GM19043 (cell line): Measurements from ENCODE around the gene NTN3.

Experiments
- ATAC-seq: cut with Tn5 transposase; IDR thresholded peaks from one replicate; pipeline ENCODE4 v1.9.1; 2021; ENCODE audit warnings: low read depth; ENCODE audit not compliant: unreplicated experiment

The NTN3 gene

DNA sequence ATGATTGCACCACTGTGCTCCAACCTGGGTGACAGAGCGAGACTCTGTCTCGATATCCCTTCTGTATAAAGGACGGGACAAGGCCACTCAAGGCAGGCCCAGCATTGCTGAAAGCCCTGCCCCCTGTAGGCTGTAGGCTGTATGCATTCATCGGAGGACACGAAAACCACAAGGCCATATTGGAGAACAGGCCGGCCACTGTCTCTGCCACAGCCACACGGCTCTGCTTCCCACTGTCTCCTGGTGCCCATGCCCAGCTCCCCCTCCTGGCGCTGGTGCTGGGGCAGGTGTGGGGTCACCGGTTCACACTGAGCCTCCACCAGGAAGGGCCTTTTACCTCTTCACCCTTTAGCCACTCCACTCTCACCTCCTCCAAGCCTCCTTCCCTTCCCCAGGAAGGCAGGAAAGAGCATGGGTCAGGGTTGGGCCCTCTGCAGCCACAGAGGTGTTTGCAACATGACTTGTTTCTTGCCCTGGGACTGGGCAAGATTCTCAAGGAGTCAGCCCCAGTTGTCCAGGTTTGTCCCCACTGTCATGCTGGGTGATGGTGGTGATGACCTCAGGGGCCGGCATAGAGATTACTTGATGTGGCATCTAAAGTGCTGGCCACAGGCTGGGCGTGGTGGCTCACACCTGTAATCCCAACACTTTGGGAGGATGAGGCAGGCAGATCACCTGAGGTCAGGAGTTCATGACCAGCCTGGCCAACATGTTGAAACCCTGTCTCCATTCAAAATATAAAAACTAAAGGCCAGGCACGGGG lies 5.3 kb upstream of the NTN3 start:
- ATAC-seq = no peak

DNA sequence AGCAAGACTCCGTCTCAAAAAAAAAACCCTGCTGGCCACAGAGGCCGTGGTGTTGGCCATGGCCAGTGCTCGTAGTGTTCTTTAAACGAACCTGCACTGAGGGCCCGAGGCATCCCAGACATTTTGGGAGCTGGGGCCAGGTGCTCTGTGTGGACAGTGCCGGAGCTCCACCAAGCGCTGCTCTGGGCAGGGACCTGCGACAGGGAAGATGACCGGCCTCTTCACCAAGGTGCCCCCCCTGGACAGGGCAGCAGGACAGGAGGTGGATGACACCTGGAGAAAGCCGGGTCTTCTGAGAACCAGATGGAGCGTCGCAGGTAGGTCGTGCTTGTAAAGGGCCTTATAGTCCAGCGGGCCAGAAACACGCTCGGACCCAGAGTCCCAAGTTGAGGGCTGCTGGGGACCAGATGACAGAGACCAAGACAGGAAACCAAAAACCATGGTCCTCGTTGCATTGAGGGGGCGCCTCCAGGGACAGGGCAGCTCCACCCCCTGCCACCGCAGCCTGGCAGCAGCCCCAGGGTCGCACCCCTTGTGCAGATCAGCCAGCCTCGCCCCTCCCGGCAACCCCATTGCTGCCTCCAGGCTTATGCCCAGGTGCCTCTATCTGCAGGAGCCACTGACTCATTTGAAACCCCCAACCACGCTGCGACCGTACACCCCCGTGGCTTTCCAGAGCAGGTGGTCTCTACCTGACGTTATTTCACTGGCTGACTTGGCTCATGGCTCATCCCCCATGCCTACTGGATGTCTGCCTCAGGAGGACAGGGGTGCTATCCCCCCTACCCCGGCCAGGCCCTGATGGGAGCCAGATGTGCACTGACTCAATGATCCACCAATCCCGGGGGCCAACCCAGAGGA lies 4.2 kb upstream of the NTN3 start:
- no peak for ATAC-seq

DNA sequence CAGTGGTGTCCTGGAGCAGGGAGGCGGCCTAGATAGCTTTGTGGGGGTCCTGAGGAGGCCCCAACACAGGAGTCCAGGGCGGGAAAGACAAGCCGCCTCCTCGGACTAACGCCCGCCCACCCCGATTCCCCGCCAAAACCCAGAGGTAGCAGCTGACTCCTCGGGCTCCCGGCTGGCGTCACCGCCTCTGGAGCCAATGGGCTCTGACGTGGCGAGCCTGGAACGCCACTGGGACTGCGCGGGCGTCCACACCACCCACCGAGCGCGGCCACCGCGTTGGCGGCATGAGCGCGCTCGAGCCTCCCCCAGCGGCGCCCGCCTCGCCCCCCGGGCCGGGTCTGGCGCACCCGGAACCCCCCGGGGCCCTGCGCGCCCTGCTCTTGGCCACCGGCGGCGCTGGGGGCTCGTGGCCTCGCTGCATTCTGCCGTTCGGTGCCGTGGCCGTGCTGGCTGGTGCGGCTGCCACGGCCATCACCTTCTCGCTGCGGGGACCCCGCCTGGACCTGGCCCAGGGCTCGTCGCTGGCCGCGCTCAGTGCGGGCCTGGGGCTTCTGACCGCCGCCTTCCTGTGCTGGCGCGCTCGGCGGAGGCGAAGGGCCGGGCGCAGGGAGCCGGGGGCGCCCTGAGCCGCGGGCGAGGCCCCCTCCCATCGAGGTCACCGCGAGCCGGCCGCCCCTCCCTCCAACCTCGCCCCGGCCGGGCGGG lies 3.4 kb upstream of the NTN3 start:
- no peak for ATAC-seq

DNA sequence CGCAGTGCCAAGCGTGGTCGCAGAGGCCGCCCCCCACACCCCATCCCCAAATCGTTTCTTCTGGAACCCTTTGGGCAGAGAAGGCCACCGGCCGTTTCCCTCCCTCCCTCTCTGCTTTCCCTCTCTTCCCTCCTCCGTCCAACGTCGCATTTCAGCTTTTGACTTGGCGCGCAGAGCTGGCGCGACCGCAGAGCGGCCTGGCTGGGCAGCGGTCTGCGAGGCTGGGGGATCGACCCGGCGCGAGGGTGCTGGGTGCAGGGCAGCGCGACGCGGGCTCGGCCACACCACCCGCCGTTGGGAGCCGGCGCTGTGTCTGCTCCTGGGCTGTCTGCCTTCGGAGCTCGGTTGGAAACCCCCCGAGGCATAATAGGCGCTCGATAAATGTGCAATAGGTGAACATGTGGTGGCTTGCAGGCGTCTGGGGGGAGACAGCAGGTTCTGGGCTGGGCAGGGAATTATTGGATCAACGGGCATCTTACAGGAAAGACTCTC lies 2.8 kb upstream of the NTN3 start:
- no peak for ATAC-seq

DNA sequence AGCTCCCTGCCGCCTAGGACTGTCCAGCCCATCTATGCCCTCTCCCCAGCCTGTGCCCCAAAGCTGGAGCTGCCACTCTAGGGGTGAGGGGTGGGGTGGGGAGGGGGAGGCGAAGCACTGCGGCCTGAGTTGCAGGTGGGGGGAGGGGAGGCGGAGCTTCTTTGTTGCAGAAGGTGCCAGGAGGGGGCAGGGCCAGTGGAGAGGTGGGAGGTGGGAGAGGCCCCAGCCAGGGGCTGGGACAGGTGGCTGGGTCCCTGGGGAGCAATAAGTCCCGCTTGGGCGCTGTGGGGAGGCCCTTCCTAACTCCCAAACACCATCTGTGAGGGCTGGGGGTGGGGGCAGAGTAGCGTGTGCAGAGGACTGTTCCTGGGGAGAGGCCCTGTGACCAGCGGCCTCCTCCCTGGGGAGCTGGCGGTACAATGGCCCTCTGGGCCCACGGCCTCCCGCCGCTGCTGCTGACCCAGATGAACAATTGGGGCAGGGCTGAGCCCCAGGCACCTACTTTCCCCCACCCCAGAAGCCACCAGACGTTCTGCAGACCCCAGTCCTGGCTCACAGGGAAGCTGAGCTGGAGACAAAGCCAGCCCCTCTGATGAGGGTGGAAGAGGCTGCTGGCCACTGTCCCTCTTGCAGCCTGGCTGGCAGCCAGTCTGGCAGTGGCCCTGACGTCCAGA lies 2.2 kb upstream of the NTN3 start:
- ATAC-seq = no peak

DNA sequence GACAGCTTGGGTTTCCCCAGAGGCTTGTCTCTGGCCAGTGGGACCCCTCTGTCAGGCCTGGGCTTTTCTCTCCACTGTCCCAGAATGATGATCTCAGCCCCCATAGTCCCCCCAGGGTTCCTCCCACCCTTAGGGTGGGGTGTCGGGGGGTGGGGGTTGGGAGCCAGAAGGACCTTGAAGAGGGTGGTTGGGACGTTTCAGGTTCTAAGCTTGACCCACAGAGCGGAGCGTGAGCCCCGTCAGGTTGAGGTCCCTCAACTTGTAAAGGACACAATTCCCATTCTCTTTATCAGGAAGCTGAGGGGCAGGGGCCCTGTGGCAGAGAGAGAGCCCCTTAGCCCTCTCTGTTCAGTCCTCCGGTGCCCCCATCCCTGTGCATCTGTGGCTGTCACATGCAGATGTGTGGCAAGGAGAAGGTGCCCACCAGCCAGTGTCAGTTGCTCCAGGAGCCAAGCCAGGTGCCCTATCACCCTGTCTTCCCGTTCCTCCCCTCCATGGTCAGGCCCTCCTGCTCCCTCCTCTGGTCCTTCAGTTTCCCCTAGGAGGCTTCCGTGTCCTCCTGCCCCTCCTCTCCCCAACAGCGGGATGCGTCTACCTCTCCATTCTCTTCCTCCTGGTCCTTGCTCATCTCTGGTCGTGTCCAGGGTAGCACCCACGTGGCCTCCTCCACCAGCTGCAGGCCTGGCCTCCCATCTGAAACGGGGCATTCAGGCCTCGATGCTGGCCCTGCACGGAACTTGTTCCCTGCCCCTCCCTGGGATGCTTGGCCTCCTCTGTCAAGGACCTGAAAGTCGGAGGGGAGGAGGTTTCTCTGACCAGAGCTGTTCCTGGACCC lies 1.5 kb upstream of the NTN3 start:
- no peak for ATAC-seq

DNA sequence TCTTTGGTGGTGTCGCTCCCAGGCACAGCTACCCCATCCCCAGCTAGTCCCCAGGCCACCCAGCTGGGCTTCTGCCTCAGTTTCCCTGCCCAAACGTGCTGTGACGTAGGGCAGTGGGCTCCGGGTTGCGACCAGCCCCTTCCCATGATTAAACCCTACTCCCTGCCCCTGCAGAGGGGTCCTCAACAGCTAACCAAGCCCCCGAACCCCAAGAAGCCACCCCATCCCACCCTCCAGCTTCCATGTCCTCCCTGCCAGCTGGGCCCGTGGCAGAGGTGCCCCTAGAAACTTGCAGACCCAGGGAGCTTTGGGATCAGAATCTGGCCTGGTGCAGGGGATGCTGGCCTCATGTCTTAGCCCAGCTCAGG lies 879 bp upstream of the NTN3 start:
- ATAC-seq = no peak

DNA sequence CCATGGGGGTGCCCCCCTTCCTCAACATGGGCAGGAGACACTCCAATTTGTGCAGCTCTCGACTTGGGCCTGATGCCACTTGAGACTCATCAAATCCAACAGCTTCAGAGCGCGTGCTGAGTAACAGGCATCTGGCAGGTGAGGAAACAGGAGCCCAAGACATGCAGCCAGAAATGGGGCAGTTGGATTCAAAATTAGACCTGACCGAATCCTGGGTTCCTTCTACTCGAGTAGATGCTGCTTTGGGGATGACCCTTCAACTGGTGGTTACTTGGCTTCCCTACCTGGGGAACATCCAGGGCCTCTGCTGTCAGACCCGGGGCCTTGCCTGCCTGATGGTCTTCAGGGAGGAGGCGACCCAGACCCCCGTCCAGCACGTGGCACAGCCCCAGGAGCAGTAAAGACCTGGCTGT lies 488 bp upstream of the NTN3 start:
- ATAC-seq = no peak

DNA sequence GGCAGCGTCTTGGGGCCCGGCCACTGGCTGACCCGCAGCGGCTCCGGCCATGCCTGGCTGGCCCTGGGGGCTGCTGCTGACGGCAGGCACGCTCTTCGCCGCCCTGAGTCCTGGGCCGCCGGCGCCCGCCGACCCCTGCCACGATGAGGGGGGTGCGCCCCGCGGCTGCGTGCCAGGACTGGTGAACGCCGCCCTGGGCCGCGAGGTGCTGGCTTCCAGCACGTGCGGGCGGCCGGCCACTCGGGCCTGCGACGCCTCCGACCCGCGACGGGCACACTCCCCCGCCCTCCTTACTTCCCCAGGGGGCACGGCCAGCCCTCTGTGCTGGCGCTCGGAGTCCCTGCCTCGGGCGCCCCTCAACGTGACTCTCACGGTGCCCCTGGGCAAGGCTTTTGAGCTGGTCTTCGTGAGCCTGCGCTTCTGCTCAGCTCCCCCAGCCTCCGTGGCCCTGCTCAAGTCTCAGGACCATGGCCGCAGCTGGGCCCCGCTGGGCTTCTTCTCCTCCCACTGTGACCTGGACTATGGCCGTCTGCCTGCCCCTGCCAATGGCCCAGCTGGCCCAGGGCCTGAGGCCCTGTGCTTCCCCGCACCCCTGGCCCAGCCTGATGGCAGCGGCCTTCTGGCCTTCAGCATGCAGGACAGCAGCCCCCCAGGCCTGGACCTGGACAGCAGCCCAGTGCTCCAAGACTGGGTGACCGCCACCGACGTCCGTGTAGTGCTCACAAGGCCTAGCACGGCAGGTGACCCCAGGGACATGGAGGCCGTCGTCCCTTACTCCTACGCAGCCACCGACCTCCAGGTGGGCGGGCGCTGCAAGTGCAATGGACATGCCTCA lies 773 bp downstream of the NTN3 start:
- ATAC-seq = no peak

DNA sequence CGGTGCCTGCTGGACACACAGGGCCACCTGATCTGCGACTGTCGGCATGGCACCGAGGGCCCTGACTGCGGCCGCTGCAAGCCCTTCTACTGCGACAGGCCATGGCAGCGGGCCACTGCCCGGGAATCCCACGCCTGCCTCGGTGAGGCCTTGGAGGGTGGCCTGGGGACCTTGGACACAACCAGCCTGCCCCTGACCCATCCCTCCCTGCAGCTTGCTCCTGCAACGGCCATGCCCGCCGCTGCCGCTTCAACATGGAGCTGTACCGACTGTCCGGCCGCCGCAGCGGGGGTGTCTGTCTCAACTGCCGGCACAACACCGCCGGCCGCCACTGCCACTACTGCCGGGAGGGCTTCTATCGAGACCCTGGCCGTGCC lies 1.4 kb downstream of the NTN3 start:
- no peak for ATAC-seq

DNA sequence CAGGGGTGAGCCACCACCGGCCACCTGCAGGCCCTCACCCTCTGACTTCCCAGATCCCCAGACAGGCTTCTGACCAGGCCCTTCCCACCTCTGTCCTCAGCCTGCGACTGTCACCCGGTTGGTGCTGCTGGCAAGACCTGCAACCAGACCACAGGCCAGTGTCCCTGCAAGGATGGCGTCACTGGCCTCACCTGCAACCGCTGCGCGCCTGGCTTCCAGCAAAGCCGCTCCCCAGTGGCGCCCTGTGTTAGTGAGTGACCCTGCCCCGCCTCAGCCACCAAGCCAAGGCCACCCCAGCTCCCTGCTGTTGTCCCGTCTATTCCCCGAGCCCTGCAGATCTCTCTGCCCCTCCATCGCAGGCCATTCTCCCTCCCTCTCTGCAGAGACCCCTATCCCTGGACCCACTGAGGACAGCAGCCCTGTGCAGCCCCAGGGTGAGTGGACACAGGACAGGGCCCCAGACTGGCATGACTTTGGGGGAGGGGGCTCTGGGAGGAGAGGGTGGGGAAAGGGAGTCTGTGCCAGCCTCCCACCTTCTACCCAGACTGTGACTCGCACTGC lies 1.9 kb downstream of the NTN3 start:
- no peak for ATAC-seq

DNA sequence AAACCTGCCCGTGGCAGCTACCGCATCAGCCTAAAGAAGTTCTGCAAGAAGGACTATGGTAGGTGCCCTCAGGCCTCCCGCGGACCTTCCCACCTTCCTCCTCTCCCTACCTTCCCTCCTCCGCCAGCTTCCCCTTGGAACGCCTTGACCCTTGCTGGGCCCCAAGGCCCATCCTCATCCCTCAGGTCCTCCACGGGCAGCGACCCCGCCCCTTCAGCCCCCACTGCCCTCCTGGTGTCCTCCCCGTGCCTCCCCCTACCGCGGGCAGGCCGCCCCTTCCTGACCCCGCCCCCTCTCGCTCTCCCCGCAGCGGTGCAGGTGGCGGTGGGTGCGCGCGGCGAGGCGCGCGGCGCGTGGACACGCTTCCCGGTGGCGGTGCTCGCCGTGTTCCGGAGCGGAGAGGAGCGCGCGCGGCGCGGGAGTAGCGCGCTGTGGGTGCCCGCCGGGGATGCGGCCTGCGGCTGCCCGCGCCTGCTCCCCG lies 2.4 kb downstream of the NTN3 start:
- ATAC-seq = no peak

DNA sequence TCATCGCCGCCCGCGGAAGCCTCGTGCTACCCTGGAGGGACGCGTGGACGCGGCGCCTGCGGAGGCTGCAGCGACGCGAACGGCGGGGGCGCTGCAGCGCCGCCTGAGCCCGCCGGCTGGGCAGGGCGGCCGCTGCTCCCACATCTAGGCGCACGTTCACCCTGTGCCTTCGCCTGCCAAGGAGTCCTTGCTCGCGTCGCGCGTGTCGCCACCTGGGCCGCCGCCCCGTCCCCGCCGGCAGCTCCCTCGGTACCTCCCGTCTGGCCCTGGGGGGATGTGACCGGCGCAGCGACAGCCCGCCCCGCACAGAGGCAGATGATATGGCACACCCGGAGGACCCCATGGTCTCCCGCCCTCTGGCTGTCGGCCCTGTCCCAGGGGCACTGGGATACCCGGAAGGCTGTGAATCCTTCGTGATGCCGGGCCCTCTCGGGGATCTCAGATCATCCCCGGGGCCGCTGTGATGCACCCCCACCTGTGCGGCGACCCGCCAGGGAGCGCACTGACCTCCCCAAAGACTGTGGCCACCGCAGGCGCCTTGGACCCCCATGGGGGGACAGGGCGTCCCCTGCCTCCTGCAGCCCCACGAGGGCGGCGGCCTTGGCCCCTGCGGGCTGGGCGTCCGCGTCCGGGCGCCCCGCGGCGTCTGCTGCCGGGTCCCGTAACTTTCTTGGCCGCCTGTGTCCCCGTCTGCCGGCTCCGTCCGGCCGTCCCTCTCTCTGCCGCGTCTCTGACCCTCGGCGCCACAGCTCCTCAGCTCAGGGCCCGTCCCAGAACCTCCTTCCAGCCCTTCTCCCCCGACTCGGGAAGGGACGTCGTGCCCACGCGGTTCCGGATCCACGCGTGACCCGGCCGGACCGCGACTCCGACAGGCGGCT lies 3.1 kb downstream of the NTN3 start:
- ATAC-seq = no peak

DNA sequence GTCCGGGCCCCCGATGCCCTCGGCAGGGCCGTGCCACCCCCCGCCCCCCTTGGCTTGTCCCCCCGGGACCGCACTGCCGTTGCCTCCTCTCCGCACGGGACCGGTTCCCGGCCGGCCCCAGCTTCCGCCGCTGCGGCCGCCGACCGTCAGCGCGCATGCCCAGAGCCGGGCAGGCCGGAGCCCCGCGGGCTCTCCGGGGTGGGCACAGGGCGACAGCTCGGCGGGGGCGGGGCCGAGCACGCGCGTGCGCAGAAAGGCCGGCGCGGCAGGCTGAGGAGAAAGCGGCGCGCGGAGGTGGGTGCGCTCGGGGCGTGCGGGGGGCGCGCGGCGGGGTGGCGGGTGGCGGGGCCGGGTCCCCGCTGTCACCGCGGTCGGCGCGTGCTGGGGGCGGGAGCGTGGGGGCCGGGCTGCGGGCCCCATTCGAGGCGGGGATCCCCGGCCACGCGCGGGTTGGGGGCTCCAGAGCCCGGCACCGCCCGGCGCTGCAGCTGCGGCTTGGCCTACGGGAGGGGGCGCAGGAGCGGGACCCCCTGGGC lies 3.8 kb downstream of the NTN3 start, which contains the start of gene TBC1D24:
Gene TBC1D24, plus strand, starts transcription at position 251 of the 536 bp plus-strand sequence. CDS start 21,022 bp downstream, outside the sequence.
- ATAC-seq = peak; percentile 56

DNA sequence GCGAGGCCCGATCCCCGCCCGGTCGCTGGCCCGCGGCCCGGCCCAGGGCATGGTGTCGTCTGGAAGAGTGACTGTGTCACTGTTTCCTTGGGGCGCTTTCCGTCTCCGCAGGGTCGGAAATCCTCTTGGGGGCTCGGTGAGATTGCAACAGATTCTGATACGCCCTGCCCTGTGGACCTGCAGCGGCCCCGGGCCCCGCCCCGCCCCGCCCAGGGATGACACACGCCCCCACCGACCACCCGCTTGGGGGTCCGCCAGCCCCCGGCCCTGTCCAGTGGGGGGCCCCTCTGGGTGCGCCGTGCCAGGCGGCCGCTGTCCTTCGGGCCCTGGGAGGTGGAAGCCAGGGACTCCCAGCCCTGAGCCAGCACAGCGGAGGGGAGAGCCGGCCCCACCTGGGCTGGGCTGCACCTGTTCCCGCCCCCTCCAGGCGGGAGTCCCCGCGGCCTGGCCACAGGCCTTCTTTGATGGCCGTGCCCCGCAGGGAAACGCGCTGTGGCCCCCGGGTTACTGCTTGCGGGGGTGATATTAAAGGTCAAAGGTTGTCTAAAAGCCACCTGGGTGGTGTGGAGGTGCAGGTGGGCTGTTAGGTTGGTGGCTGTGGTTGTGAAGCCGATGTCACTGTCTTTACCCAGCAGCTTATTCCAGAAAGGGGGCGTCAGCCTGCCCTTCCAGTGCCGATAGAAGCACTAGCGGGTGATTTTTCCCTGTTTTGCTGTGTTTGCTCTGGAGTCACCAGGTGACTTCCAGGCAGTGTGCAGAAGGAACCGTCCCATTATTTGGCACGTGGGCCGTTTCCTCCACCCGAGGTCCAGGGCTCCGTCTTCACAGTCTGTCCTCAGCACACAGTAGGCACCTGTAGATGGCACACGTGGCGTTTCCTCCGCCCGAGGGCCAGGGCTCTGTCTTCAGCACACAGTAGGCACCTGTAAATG lies 4.6 kb downstream of the NTN3 start:
- ATAC-seq = no peak

DNA sequence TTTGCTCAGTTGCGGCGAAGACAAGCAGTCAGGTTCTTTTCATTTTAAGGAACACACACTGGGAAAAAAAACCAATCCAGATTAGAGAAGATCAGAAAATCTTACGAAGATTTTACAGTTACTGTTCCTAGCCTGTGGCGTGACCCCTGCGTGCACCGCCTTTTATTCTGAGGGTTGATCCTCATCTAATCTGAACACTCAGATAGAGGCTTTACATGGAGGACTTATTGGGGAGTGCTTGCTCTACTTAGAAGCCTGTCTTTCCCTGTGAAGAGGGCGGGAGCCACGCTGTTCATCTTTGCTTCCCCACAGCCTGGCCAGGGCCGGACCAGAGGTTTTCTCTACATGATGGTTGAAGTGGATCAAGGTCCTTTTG lies 5.2 kb downstream of the NTN3 start:
- ATAC-seq = no peak
